ENCODE results near the gene GABRP. TPM values are rescaled to one million over a fixed set of nuclear protein-coding genes. Genes with fewer than 3 reads are reported as not detected.

Gene GABRP
- total and polyA plus RNA-seq, 10 donors = 0.03 to 0.20 TPM; not detected in 8

DNA sequence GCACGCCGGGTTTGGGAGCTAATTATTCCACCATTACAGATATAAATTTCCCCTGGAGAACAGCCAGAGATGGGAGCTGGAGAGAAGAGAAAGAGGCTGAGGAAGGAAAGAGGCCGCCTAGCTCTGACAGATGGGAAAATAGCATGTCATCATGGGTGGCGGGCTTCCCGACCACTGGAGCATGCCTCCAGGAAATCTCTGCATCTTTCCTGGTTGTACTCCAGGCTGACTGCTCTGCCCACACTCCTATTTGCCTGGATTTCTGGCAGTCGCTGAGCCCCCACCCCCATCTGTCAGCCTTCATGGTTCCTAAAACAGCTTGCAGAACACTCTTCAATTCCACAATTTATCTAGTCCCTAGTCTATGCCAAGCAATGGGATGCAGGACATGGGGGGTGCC is 14.3 kb upstream of the GABRP start:
- Histone ChIP-seq H3K27ac (no peak overlapping the region), H3K9me3 (no peaks in the 10 kb centered on the region), H3K4me3 (no peak overlapping the region), H3K36me3 (no peaks in the 10 kb centered on the region), H3K27me3 (replicated peaks in 1 of 7) (peaks cover 0 to 4% (median 0%) of the 10 kb centered on the region in 7 donors), H3K4me1 (no peaks in the 10 kb centered on the region)
- TF ChIP-seq, protein P1, sequence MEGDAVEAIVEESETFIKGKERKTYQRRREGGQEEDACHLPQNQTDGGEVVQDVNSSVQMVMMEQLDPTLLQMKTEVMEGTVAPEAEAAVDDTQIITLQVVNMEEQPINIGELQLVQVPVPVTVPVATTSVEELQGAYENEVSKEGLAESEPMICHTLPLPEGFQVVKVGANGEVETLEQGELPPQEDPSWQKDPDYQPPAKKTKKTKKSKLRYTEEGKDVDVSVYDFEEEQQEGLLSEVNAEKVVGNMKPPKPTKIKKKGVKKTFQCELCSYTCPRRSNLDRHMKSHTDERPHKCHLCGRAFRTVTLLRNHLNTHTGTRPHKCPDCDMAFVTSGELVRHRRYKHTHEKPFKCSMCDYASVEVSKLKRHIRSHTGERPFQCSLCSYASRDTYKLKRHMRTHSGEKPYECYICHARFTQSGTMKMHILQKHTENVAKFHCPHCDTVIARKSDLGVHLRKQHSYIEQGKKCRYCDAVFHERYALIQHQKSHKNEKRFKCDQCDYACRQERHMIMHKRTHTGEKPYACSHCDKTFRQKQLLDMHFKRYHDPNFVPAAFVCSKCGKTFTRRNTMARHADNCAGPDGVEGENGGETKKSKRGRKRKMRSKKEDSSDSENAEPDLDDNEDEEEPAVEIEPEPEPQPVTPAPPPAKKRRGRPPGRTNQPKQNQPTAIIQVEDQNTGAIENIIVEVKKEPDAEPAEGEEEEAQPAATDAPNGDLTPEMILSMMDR (IDR thresholded peaks at IDR 0.05 in 8 of 11, conservative IDR thresholded peaks at IDR 0.05 in 3 of 11) = no peak
- no peak for TF ChIP-seq POLR2AphosphoS5 (IDR thresholded peaks at IDR 0.05)
- no peak for TF ChIP-seq POLR2A (IDR thresholded peaks at IDR 0.05)
- DNase-seq = no peak
- 43 to 63% (median 56%) methylated on average over 6 of the region's 6 CpGs for WGBS, 5 donors
- intact Hi-C loops (cut with DNase I; ENCODE audit: low total_unique reads) = no loop called here

DNA sequence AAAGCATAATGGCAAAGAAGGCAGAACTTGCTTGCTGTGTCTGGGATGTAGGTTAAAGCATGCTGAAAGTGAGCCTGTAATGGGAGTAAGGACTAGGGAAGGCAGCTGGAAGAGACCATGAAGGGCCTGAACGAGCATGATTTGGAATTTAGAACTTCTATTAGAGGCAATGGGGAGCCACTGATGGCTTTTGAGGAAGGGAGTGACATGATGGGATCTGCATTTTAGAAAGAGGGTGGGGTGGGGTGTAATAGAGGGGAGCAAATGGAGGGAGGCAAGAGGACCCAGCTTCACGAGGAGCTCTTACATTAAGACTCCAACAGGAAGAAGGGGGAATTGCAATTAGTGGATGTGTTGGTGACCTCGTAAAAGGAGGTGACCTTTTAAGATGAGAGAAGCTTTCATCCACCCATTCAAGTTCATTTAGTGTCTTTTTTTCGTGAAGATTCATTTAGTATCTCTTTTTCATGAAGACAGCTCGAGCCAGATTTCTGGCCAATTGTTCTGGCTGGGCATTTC is 13.6 kb upstream of the GABRP start:
- no peak overlapping the region for H3K27ac ChIP-seq
- no peak for TF ChIP-seq POLR2A (IDR thresholded peaks at IDR 0.05)
- no peak for TF ChIP-seq POLR2AphosphoS5 (IDR thresholded peaks at IDR 0.05)
- TF ChIP-seq, protein P1 (IDR thresholded peaks at IDR 0.05 in 8 of 11, conservative IDR thresholded peaks at IDR 0.05 in 3 of 11) = no peak
- H3K4me3 ChIP-seq = no peak overlapping the region
- WGBS, 5 donors = 65 to 84% (median 76%) methylated on average over 5 of the region's 5 CpGs
- no peaks in the 10 kb centered on the region for H3K36me3 ChIP-seq
- H3K4me1 ChIP-seq = no peaks in the 10 kb centered on the region
- intact Hi-C loops (cut with DNase I; ENCODE audit: low total_unique reads) = no loop called here
- no peaks in the 10 kb centered on the region for H3K9me3 ChIP-seq
- DNase-seq = no peak
- peaks cover 0 to 4% (median 0%) of the 10 kb centered on the region in 7 donors for H3K27me3 ChIP-seq (replicated peaks in 1 of 7)

DNA sequence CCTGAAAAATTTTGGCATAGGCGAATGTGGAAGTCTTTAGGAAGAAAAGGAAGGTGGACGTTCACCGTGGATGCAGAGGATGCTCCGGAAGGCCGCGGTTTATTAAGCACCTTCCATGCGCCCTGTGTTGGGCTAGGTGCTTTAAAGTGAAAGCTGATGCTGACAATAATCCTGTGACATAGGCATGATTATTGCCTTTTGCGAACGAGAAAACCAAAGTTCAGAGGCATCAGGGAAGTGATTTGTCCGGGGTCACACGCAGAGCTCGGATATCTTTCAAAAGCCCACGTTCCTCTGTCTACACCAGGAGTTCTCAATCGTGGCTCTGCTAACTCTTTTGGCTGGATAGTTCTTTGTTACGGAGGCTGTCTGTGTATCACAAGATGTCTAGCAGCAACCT is 12.0 kb upstream of the GABRP start:
- DNase-seq = no peak
- H3K27me3 ChIP-seq (replicated peaks in 1 of 7) = peaks cover 0 to 4% (median 0%) of the 10 kb centered on the region in 7 donors
- H3K4me1 ChIP-seq = peaks cover 0 to 9% (median 0%) of the 10 kb centered on the region in 6 donors
- H3K9me3 ChIP-seq = no peaks in the 10 kb centered on the region
- no peak overlapping the region for H3K27ac ChIP-seq
- H3K4me3 ChIP-seq = no peak overlapping the region
- TF ChIP-seq POLR2AphosphoS5 (IDR thresholded peaks at IDR 0.05) (no peak), POLR2A (IDR thresholded peaks at IDR 0.05) (no peak)
- TF ChIP-seq, protein P1 (IDR thresholded peaks at IDR 0.05 in 8 of 11, conservative IDR thresholded peaks at IDR 0.05 in 3 of 11) = no peak
- intact Hi-C loops (cut with DNase I; ENCODE audit: low total_unique reads) = no loop called here
- 88 to 95% (median 91%) methylated on average over 15 of the region's 15 CpGs for WGBS, 5 donors
- H3K36me3 ChIP-seq = no peaks in the 10 kb centered on the region

DNA sequence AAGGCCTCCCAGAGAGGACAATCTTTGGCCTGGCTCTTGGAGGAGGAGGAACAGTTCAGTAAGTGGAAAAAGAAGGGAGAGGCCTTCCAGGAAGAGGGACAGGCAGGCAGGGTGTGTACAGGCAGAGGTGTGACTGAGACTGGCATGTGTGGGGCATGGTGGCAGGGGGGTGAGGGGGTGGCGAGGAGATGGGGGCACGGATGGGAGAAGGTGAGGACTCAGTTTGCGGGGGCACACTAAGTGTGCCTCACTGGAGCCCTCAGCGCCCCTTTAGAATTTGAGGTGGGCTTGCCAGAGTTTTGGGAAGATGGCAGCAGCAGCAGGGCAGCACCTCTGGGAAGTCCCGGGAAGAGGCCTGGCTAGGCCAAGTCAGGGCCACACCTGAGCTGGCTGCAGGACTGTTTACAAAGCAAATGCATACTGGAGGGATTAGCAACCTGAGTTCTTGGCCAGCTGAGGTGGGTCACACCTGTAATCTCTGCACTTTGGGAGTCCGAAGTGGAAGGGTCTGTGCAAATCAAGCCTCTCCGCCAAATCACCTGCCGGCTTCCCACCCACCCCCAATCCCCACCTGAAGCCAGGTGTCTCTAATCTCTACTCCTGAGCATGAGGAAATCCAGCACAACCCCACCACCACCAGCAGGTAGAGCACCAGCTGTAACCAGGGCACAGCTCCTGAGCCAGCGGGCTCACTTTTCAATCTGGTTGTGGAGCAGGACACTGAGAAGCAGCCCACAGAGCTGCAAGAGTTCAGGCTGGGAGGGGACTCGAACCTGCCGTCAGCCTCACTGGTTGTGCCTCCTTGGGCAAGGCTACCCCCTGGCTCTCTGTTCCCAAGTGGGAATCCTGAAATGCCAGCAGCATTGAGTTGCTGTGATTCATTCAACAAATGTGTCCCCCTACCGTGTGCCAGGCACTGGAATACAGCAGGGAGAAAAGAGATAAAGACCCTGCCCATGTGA is 10.2 kb upstream of the GABRP start:
- 85 to 92% (median 90%) methylated on average over 12 of the region's 12 CpGs for WGBS, 5 donors
- no peaks in the 10 kb centered on the region for H3K9me3 ChIP-seq
- intact Hi-C loops (cut with DNase I; ENCODE audit: low total_unique reads) = no loop called here

More for the DNA sequence above, 10.2 kb upstream of the GABRP start:
- no peak overlapping the region for H3K27ac ChIP-seq
- no peak overlapping the region for H3K4me3 ChIP-seq
- H3K36me3 ChIP-seq = no peaks in the 10 kb centered on the region
- DNase-seq = no peak
- peaks cover 0 to 4% (median 0%) of the 10 kb centered on the region in 7 donors for H3K27me3 ChIP-seq (replicated peaks in 1 of 7)
- H3K4me1 ChIP-seq = peaks cover 0 to 12% (median 0%) of the 10 kb centered on the region in 6 donors
- TF ChIP-seq, protein P1 (IDR thresholded peaks at IDR 0.05 in 8 of 11, conservative IDR thresholded peaks at IDR 0.05 in 3 of 11) = no peak
- TF ChIP-seq POLR2AphosphoS5 (IDR thresholded peaks at IDR 0.05) (no peak), POLR2A (IDR thresholded peaks at IDR 0.05) (no peak)

All from spleen (tissue), 11 donors.